Fibroblast of villous mesenchyme (primary cell): ENCODE results near the gene RNF133. TPM values are rescaled to one million over a fixed set of nuclear protein-coding genes. Genes with fewer than 3 reads are reported as not detected.
"Not testable (repeated sequence)": the region's sequence is repeated elsewhere in the genome, so short reads cannot be mapped to it uniquely, and the experiment has no call there.

Experiments
- DNase-seq: peaks from one replicate; pipeline ENCODE4 v3.0.0-alpha.2; 2010; ENCODE audit warnings: low read depth
- H3K4me3 ChIP-seq: 2 replicates; pipeline ENCODE4 v1.5.1; 2011; ENCODE audit warnings: low read depth, mild to moderate bottlenecking, low read length
- CTCF ChIP-seq: IDR thresholded peaks from 2 replicates; pipeline ENCODE4 v1.5.1; 2012; ENCODE audit warnings: low read depth, mild to moderate bottlenecking, low read length; ENCODE audit not compliant: insufficient read depth
- total RNA-seq: library from RNA; depleted of rRNA; stranded (reverse); fragments of >200 nt; gene quantifications from 2 replicates; pipeline ENCODE4 v1.2.3, GENCODE V29; 2012

Gene RNF133
- total RNA-seq, 1 donor = 0.86 TPM

- TF ChIP-seq CTCF = no peak
- no peak overlapping the region for H3K4me3 ChIP-seq
- no peak for DNase-seq
These were observed 15.9 kb downstream of the RNF133 start for GRCh38 chr7:122682815-122683550.

GRCh38 chr7:122681186-122681585 lies 17.7 kb downstream of the RNF133 start:
- DNase-seq, H3K4me3 ChIP-seq: not testable (repeated sequence)

GRCh38 chr7:122679813-122680212 lies 19.1 kb downstream of the RNF133 start:
- no peak for TF ChIP-seq CTCF

GRCh38 chr7:122679269-122679709 lies 19.6 kb downstream of the RNF133 start:
- not testable (repeated sequence) for DNase-seq, H3K4me3 ChIP-seq

More at GRCh38 chr7:122679813-122680212, 19.1 kb downstream of the RNF133 start:
- no peak overlapping the region for H3K4me3 ChIP-seq
- no peak for DNase-seq

GRCh38 chr7:122677149-122677548 lies 21.8 kb downstream of the RNF133 start:
- no peak for DNase-seq
- TF ChIP-seq CTCF = no peak

GRCh38 chr7:122676466-122676865 lies 22.5 kb downstream of the RNF133 start:
- no peak for DNase-seq
- no peak overlapping the region for H3K4me3 ChIP-seq
- TF ChIP-seq CTCF = no peak

More at GRCh38 chr7:122677149-122677548, 21.8 kb downstream of the RNF133 start:
- H3K4me3 ChIP-seq = no peak overlapping the region

- no peak for DNase-seq
- no peak overlapping the region for H3K4me3 ChIP-seq
- no peak for TF ChIP-seq CTCF
These were observed 23.3 kb downstream of the RNF133 start for GRCh38 chr7:122675621-122676020.

- H3K4me3 ChIP-seq = no peak overlapping the region
- no peak for TF ChIP-seq CTCF
- DNase-seq = no peak
These were observed 23.9 kb downstream of the RNF133 start for GRCh38 chr7:122675011-122675410.
